NT2/D1 (cell line): ENCODE data around the gene GNAZ.

Source experiments
- YY1 ChIP-seq: IDR thresholded peaks from 2 replicates; pipeline ENCODE4 v1.6.1; 2011; ENCODE audit not compliant: insufficient read length, insufficient read depth
- ZNF274 ChIP-seq: IDR thresholded peaks from 2 replicates; pipeline ENCODE4 v1.6.1; 2011; ENCODE audit warnings: mild to moderate bottlenecking, low read depth, low read length

GRCh38 chr22:23038902-23039301 is 31.4 kb upstream of the GNAZ start:
- TF ChIP-seq YY1 (no peak), ZNF274 (no peak)
